K562 (cell line): Measurements from ENCODE around the gene RFC5.

Experiments used
- ARID4B ChIP-seq: sonication (generic); formaldehyde crosslinking; IDR thresholded peaks from 2 replicates; pipeline ENCODE4 v1.8.0; 2022; ENCODE audit warnings: mild to moderate bottlenecking, missing genetic modification reagents
- ELF4 ChIP-seq: fragments of 450-650 bp; formaldehyde crosslinking; IDR thresholded peaks from 2 replicates; pipeline ENCODE4 v1.4.0; 2022; ENCODE audit warnings: missing genetic modification characterization
- GATA2 ChIP-seq: sonication (generic); formaldehyde crosslinking; IDR thresholded peaks from 2 replicates; pipeline ENCODE4 v1.4.0; 2020; ENCODE audit warnings: mild to moderate bottlenecking, missing genetic modification reagents
- KDM1A ChIP-seq, 2 experiments: fragments of 450-650 bp; IDR thresholded peaks; 2 replicates each; pipeline ENCODE4 v1.6.1; 2016; ENCODE audit warnings: mild to moderate bottlenecking in 2 of 2
- NR3C1 ChIP-seq: sonication (generic); formaldehyde crosslinking; IDR thresholded peaks from 2 replicates; pipeline ENCODE4 v1.8.1; 2022; ENCODE audit warnings: missing genetic modification reagents
- PML ChIP-seq: IDR thresholded peaks from 2 replicates; pipeline ENCODE4 v1.6.1; 2012; ENCODE audit warnings: low read length, inconsistent platforms
- RFX5 ChIP-seq: IDR thresholded peaks from 2 replicates; pipeline ENCODE4 v1.6.1; 2011; ENCODE audit warnings: low read depth, mild to moderate bottlenecking, improper control_type of control experiment, low read length
- TCFL5 ChIP-seq: fragments of 250-450 bp; sonication (Bioruptor Pico); conservative IDR thresholded peaks from 2 replicates; pipeline ENCODE4 v1.6.1; 2021; ENCODE audit warnings: mild to moderate bottlenecking, moderate library complexity, matching md5 sums
- ZNF561 ChIP-seq: fragments of 450-650 bp; formaldehyde crosslinking; conservative IDR thresholded peaks from 2 replicates; pipeline ENCODE4 v1.4.0; 2020; ENCODE audit warnings: mild to moderate bottlenecking, moderate library complexity
- TF ChIP-seq, protein P1 (sequence below): sonication (generic); formaldehyde crosslinking; IDR thresholded peaks from 2 replicates; pipeline ENCODE4 v1.9.0; 2022; ENCODE audit warnings: mild to moderate bottlenecking, missing genetic modification reagents

DNA sequence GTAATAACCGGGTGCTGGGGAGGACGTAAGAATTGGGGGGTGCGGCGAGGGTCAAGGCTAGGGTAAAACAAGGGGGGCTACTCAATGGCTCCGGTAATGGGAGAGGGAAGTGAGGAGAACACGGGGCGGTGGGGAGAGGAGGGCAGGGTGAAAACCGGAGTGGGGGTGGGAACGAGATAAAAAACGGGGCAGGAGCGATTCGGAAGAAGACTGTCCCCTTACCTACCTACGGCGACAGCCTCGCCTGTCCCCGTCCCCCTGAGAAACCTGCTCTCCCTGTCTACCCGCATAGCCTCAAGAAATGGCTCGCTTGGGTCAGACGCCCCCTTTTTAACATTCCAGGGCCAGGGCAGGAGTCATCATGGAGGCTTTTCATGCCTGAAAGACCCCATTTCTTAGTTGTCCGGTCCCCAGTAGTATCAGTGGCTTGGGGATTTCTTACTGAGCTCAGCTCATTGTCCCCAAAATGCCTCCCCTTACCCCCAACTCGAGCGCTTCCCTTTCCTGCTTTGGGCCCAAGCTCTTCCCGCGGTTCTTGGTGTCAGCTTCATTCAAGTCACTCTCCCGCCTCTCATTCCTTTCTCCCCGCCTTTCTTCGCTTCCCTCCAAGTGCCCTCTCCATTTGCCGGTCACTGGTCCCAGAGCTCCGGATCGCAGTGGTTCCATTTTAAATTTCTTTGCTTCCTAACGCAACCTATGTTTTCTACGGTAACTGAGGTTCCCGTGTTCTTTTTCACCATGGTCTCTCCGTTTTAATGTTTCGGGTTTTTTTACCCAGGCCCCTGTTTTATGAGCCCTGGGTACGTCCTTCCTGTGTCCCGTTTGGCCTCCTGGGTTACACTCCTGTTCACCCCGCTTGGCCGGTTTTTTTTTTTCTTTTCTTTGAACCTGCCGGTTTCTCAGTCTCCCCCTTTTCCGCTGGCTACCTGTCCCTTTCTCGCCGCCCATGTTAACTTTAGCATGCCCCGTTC lies 45.7 kb downstream of the RFC5 start:
- TF ChIP-seq, protein P1, sequence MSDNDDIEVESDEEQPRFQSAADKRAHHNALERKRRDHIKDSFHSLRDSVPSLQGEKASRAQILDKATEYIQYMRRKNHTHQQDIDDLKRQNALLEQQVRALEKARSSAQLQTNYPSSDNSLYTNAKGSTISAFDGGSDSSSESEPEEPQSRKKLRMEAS (CRISPR knock-in tag) = no peak
- TF ChIP-seq ZNF561 (CRISPR knock-in tag) = no peak
- TF ChIP-seq ARID4B = no peak; the same call in 1 of the 2 replicates
- no peak for TF ChIP-seq PML
- TF ChIP-seq TCFL5 (CRISPR knock-in tag) = no peak
- no peak for TF ChIP-seq GATA2 (CRISPR knock-in tag)
- no peak for TF ChIP-seq NR3C1 (CRISPR knock-in tag)
- no peak for TF ChIP-seq ELF4 (CRISPR knock-in tag)
- no peak for TF ChIP-seq RFX5
- TF ChIP-seq KDM1A (IDR thresholded peaks at IDR 0.05) = no peak
